Osteocyte (in vitro differentiated cells): ENCODE measurements around the gene MCFD2. TPM values are rescaled to one million over a fixed set of nuclear protein-coding genes. Genes with fewer than 3 reads are reported as not detected.

ENCODE experiments used
- DNase-seq: peaks from one replicate; pipeline ENCODE4 v3.0.0; 2021; ENCODE audit warnings: mixed read lengths; ENCODE audit not compliant: unreplicated experiment; ENCODE audit errors: extremely low spot score
- H3K27ac Mint-ChIP-seq: one replicate; pipeline ENCODE4 v1.8.0; 2021; ENCODE audit warnings: mild to moderate bottlenecking, mixed read lengths; ENCODE audit not compliant: unreplicated experiment
- H3K27me3 Mint-ChIP-seq: one replicate; pipeline ENCODE4 v1.8.0; 2021; ENCODE audit warnings: mixed read lengths; ENCODE audit not compliant: unreplicated experiment
- H3K36me3 Mint-ChIP-seq: one replicate; pipeline ENCODE4 v1.8.0; 2021; ENCODE audit warnings: mixed read lengths; ENCODE audit not compliant: unreplicated experiment
- H3K4me1 Mint-ChIP-seq: one replicate; pipeline ENCODE4 v1.8.0; 2021; ENCODE audit warnings: mixed read lengths; ENCODE audit not compliant: unreplicated experiment
- H3K4me3 Mint-ChIP-seq: one replicate; pipeline ENCODE4 v1.8.0; 2021; ENCODE audit warnings: mild to moderate bottlenecking, moderate library complexity, mixed read lengths; ENCODE audit not compliant: unreplicated experiment
- H3K9me3 Mint-ChIP-seq: one replicate; pipeline ENCODE4 v1.8.0; 2021; ENCODE audit warnings: mixed read lengths; ENCODE audit not compliant: unreplicated experiment
- CTCF ChIP-seq: fragments of 200-600 bp; sonication (generic); IDR thresholded peaks from 2 replicates; pipeline ENCODE4 v1.5.0; 2021; ENCODE audit warnings: antibody characterized with exemption, mild to moderate bottlenecking, moderate library complexity
- total RNA-seq: library from RNA; stranded (reverse); gene quantifications from 2 replicates; pipeline ENCODE4 v1.2.1, GENCODE V29; 2021

MCFD2 gene
- total RNA-seq, 1 donor from 2014 or later, result 106 TPM

DNA sequence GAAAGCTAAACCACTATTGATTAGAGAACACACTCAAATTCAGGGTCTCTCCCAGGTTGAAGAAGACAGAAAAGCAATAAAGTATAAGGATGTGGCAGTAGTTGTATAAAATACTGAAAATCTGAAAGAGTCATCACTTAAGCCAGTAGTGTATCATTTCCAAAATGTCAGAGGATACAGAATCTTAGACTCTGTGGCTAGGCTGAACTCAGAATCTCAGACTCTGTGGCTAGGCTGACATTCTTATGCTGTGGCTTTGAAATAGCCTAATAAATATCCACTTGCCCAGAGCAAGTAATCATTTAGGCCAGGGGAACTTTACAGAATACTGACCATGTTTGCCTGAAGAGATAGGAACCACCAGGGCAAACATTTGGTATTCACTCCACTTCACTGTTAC, 13.1 kb downstream of the MCFD2 start:
- Mint-ChIP-seq H3K9me3 (no peaks in the 10 kb centered on the region), H3K27me3 (no peaks in the 10 kb centered on the region), H3K27ac (no peak overlapping the region), H3K4me1 (peaks cover 13% of the 10 kb centered on the region), H3K36me3 (peaks cover 40% of the 10 kb centered on the region), H3K4me3 (no peak overlapping the region)
- DNase-seq, result no peak
- no peak for TF ChIP-seq CTCF

GRCh38 chr2:46901611-46902010, 14.0 kb downstream of the MCFD2 start:
- Mint-ChIP-seq H3K4me3 (no peak overlapping the region), H3K36me3 (peaks cover 31% of the 10 kb centered on the region), H3K9me3 (no peaks in the 10 kb centered on the region), H3K4me1 (peaks cover 14% of the 10 kb centered on the region), H3K27me3 (no peaks in the 10 kb centered on the region), H3K27ac (no peak overlapping the region)
- no peak for DNase-seq
- no peak for TF ChIP-seq CTCF

- Mint-ChIP-seq H3K36me3 (peaks cover 23% of the 10 kb centered on the region), H3K9me3 (no peaks in the 10 kb centered on the region), H3K4me3 (no peak overlapping the region), H3K27me3 (no peaks in the 10 kb centered on the region), H3K4me1 (peaks cover 14% of the 10 kb centered on the region), H3K27ac (no peak overlapping the region)
- no peak for DNase-seq
- TF ChIP-seq CTCF, result no peak
These were observed 15.2 kb downstream of the MCFD2 start for GRCh38 chr2:46900381-46900780.

DNA sequence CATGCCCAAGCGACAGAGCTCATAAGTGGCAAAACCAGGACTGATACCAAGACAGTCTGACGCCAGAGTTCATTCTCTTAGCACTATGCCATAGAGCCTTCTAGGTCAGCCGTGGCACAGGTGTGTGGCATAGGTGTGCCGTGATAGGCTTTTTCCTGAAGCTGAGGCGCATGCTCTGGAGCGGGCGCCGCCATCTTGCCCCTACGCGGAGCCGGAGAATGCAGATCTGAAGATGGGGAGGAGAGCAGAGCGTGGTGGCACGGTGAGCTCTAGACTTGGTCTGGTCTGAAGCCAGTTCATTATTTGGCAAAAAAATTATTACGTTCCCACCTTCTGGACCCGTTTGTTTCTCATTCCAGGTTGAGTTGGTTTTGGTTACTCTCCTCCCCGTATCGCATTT, 16.6 kb downstream of the MCFD2 start:
- DNase-seq, result no peak
- TF ChIP-seq CTCF, result no peak
- Mint-ChIP-seq H3K36me3 (peaks cover 11% of the 10 kb centered on the region), H3K4me1 (peaks cover 14% of the 10 kb centered on the region), H3K27me3 (no peaks in the 10 kb centered on the region), H3K4me3 (no peak overlapping the region), H3K27ac (no peak overlapping the region), H3K9me3 (no peaks in the 10 kb centered on the region)

DNA sequence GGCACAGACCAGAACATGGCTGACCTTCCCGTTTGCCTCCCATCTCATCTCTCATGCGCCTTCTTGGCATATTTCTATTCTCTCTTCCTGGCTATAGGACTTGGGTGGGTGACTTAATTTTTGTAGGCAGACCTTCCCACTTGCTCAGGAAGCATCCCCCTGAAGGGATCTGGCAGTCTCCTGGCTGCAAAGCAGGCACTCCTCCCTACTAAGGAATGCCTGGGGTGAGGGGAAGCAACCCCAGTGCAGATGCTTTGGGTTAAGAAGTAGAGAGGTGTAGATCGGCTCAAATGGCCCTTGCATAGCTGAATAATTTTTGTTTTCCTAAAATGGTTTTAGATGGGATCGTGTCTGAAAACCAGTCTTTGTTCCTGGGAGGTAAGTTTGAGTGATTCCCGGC, 17.6 kb downstream of the MCFD2 start:
- Mint-ChIP-seq H3K36me3 (peaks cover 3% of the 10 kb centered on the region), H3K27ac (peak overlapping the region; percentile 65), H3K9me3 (peaks cover 5% of the 10 kb centered on the region), H3K4me3 (no peak overlapping the region), H3K27me3 (no peaks in the 10 kb centered on the region), H3K4me1 (peaks cover 20% of the 10 kb centered on the region)
- no peak for DNase-seq
- no peak for TF ChIP-seq CTCF
